CD4-positive, alpha-beta T cell treated with Interleukin-12 subunit alpha and Interleukin-12 subunit beta, for 1 hour (primary cell): ENCODE results near the gene ETHE1.

Experiments used
- DNase-seq: peaks from one replicate; pipeline ENCODE4 v3.0.0-alpha.2; 2020

ETHE1 gene, protein sequence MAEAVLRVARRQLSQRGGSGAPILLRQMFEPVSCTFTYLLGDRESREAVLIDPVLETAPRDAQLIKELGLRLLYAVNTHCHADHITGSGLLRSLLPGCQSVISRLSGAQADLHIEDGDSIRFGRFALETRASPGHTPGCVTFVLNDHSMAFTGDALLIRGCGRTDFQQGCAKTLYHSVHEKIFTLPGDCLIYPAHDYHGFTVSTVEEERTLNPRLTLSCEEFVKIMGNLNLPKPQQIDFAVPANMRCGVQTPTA

DNA sequence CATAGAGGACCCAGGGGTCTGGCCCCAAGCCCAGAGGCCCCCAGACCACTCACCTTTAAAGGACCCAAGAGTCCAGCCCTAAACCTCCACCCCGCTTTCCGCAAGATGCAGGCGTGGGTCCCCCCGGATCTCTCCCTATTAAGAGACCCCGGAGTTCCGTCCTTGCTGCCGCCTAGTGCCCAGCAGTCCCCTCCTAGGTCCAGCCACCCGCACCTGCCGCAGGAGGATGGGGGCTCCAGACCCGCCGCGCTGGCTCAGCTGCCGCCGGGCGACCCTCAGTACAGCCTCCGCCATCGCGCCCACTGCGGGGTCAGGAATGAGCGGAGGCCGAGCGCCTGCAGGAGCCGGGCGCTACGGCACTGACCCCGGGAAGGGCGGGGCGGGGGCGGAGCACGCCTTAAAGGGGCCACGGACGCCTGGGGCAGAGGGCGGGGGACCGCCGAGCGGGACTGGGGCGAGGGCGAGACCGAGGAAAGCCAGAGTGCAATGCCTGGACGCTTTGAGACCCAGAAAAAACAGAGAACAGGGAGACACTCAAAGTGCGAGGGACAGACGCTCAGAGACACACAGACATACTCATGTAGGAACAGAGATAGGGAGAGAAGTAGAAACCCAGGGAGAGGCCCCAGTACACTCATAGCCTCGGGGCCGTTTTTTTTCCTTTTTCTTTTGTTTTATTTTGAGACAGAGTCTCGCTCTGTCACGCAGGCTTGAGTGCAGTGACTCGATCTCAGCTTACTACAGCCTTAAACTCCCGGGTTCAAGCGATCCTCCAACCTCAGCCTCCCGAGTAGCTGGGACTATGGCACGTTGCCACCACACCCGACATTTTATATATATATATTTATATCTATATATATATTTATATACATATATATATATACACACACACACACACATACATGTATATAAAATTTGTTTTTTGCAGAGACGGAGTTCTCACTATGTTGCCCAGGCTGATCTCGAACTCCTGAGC is at the start of gene ETHE1:
Gene ETHE1 (minus strand): TSS at position 318 of the 976 bp plus-strand sequence. CDS start 24 bp downstream, at position 294.
- peak; percentile 70 for DNase-seq

DNA sequence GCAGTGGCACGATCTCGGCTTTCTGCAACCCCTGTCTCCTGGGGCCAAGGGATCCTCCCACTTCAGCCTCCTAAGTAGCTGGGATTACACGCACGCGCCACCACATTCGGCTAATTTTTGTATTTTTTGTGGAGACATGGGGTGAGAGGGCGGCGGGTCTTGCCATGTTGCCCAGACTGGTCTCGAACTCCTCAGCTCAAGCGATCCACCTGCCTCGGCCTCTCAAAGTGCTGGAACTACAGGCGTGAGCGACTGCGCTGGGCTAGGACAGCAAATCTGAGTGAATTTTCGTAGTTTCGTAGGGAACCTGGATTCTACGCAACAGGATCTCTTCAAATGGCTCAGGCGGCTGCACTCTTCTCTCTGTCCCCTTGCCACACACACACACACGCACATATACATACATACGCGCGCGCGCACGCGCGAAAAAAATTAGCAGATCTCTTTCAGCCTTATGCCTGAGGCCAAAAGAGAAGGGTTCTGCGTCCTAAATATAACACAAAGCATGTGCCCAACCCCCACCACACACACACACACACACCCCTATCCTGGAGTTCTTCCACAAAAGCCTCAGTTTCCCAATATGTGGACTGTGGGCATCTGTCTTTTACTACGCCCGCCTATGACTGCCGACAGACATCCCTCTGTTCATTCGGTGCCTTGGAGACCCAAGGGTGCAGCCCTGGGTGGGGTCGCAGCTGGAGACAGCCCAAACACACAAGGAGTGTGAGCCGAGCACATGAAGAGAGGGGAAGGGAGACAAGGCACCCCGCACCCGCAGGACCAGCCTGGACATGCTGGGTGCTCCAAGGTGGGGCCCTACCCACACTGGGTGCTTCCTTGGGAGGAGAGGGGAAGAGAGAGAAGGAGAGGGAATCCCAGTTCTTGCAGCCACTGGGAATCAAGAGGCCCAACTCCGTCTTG is 49.2 kb upstream of the ETHE1 start:
- DNase-seq = no peak

DNA sequence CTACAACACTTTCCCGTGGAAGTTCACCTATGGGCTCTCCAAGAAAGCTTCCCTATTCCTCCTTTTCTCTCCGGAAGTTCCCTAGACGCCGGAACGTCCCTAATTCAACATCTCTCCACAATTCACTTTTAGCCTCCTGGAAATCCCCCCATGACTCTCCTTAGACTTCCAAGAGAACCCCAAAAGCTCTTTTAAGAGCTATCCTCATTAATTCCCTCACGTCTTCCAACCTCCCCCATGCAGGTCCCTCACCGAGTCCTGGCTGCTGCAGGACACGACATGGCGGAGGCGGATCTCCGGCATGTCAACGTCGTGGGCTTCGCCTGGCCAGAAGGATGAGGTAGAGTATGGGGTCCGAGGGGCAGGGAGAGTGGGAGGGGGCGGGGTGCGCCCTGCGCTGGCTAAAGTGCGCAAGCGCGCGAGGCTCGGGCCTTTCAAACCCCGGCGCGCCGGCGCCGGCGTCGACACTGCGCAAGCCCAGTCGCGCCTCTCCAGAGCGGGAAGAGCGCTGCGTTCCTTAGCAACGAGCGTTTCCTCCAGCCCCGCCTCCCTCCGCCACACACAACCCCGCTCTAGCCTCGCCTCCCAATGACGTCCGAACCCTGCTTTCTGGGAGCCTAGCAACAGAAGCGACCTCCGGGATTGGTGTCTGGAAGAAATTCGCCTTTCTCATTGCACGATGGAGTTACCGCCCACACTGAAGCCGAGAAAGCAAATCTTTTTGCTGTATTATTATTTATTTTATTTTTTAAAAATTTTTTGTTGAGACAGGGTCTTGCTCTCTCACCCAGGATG is 48.4 kb upstream of the ETHE1 start, which contains the start of the genes PINLYP and XRCC1:
Gene PINLYP (plus strand): TSS at position 646 of the 795 bp plus-strand sequence. CDS start 1,391 bp downstream, outside the sequence.
Gene XRCC1 (minus strand): TSS at position 372 of the 795 bp plus-strand sequence. CDS start 69 bp downstream, at position 303.
- peak; percentile 98 for DNase-seq

DNA sequence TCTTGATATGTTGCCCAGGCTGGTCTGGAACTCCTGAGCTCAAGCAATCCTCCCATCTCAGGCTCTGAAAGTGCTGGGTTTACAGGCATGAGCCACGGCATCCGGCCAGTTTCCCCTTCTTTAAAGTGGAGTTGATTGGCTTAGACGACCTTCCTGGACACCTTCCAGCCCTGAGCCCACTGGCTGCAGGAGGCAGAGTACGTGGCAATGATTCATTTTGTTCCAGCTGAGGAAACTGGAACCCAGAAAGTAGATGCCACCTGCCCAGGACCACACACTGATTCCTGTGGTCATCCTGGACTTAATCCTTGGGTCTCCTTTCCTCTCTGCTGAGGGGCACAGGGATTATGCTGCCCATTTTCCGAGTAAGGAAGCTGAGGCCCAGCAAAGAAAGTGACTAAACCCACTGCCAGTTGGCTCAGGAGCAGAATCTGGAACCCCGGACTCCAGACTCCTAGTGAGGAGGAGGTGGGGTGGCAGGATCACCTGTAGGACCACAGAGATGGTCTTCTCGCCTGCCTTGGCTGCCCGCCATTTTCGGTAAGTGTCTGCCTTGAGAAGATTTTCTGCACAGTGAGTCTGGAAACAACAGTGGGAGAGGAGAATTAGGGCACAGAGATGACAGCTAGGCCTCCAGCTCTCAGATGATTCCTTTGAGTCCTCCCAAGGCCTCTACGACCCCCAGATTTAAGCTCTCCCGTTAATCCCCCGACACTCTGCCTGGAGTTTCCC is 47.6 kb upstream of the ETHE1 start:
- no peak for DNase-seq

DNA sequence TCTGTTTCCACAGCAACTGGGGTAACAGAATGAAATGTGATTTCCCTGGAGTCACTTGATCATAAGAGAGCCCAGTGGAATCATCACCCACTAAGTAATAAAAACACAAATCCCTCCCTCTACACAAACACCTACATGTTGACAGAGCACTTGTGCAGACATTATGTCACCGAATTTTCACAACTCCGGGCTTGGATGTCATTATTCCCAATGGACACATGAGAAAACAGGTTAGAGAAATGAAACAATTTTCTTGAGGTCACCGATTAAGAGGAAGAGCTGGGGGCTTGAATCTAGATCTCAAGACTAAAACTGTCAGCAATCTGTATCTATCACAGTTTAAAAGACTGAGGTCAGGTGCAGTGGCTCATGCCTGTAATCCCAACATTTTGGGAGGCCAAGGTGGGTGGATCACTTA is 45.2 kb upstream of the ETHE1 start:
- no peak for DNase-seq

DNA sequence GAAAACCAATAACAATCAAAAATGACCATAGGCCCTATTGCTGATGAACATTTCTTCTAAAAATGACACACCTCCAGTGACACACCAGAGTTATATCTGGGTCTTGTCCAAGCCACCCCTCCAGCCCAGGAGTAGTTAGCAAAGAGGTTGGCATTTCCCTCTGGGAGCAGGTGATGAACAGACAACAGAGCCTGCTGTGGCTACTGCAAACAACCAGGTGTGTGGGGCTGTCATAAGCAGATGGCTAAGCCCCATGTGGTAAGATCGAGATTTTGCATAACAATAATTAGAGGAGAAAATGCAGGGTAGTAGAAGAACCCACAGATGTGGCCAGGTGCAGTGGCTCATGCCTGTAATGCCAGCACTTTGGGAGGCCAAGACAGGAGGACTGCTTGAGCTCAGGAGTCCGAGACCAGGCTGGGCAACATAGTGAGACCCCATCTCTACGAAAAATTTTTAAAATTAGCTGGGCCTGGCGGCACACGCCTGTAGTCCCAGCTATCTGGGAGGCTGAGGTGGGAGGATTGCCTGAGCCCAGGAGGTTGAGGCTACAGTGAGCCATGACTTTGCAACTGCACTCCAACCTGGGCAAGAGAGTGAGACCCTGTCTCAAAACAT is 43.3 kb upstream of the ETHE1 start:
- no peak for DNase-seq

DNA sequence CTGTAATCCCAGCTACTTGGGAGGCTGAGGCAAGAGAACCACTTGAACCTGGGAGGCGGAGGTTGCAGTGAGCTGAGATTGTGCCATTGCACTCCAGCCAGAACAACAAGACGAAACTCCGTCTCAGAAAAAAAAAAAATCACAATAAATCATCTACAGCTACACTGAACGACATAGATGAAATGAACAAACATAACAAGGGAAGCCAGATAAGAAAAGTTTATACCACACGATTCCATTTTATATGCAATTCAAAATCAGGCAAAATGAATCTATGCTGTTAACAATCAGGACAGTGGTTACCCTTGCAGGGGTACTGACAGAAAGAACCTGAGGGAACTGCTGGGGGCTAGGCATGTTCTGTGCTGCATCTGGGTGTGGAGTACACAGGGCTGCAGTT is 42.7 kb upstream of the ETHE1 start:
- DNase-seq = no peak

DNA sequence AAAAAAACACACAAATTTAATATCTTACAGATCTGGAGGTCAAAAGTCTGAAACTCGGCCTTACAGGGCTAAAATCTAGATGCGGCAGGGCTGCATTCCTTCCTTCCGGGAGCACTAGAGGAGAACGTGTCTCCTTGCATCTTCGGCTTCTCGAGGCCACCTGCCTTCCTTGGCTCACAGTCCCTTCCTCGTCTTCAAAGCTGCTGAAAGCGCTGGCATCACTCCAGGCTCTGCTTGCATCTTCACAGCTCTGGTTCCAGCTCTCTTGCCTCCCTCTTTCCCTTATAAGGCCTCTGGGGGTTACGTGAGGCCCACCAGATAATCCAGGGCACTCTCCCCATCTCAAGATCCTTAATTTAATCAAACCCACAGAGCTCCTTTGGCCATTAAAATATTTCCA is 37.8 kb upstream of the ETHE1 start:
- no peak for DNase-seq

DNA sequence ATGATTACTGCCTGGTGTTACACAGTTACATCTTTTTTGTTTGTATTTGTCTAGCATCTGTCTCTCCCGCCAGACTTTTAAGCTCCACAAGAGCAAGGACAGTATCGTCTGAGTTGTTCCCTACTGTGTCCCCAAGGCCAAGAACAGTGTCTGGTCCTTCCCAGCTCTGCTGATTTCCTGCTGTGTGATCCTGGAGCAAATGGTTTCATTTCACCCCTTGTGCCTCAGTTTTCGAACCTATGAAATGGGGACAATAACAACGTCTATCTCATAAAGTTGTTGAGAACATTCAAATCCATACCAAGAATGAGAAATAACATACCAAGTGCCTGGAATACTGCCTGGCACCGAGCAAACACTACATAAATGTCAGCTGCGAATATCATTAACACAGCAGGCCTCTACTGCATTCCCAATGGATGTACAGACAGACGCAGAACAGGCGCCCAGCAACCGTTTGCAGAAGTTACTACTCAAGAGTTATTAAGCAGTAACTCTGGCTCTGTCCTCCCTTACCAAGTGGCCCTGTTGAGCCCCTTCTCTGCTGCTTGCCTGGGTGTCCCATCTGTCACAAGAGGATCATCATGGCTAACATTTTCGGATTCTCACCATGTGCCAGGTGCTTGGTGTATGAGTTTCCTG is 36.9 kb upstream of the ETHE1 start:
- no peak for DNase-seq

DNA sequence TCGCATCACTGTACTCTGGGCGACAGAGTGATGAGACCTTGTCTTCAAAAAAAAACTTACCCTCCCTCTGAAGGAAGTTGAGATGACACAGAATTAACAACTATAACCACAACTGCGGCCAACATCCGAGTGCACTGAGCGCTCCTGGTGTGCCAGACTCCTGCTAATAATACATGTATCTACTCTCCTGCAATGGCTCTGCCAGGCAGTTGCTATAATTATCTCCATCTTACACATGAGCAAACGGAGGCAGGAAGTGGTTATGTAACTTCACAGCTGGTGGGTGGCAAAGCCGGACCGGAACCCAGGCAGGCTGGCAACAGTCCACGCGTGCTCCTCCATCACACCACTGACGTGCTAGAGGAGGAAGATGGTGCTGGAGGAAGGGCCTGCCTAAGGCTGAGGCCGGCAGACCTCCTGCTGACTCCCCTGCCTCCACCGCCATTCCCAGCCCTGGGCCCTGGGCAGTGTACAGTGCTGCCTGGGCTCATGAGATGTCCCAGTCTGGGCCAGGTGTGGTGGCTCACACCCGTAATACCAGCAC is 35.8 kb upstream of the ETHE1 start:
- DNase-seq = peak; percentile 90

DNA sequence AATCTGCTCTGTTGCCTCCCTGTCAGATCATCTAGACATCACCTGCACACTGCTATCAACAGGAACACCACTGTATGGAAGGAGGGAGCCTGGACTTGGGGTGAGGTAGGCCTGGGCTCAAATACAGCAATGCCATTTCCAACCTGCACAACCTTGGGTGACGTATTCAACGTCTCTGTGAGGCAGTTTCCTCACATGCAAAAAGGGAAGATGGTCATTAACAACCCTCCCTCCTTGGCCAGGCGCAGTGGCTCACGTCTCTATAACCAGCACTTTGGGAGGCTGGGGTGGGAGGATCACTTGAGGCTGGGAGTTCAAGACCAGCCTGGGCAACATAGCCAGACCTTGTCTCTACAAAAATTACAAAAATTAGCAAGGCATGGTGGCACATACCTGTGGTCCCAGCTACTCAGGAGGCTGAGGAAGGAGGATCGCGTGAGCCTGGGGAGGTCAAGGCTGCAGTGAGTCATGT is 35.3 kb upstream of the ETHE1 start:
- DNase-seq = no peak

DNA sequence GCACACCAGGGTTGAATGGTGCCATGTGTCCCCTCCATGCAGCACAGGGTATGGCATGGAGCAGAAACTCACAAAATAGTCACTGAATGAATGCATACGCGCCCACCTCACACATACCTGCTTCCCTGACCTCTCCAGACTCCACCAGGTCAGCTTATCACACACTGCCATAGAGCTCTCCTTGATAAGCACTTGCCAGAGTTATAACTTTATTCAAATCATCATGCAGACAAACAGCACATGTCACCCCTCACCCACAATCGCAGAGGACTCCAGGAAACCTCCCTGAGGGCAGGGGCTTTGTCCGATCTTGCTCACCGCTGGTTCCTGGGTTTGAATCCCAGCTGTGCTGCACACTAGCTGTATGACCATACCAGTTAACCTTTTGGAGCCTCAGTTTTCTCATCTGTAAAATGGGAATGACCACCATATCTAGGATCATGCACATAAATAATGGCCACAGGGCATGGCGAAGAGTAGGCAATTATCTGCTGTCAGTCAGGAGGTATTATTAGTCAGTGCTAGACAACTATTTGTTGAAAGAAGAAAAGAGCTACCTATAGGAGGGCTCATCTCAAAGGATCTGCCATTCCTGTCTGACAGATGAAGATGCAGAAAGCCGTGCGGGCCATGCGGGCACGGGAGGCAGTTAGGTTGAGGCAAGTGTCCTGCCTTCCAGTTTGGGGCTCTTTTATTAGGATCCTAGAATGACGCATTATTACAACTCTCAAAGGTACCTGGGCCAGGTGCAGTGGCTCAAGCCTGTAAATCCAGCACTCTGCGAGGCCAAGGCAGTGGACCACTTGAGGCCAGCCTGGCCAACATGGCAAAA is 34.4 kb upstream of the ETHE1 start:
- DNase-seq = no peak

DNA sequence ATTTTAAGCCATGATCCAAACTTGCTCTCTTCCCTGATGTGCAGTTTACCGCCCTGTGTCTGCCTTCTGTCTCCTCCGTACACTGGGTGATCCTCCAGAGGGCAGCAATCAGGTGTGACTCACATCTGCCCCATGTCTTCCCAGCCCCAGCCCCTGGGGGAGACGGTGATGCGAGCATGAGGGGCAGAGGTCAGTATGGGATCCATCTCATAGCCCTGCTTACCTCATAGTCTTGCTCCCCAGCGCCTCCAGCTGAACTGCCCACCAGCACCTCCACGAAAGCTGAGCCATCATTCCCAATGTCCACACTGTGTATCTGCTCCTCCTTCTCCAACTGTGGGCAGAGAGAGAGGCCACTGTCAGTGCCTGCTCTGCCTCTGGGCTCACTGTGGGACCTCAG is 33.7 kb upstream of the ETHE1 start:
- no peak for DNase-seq

DNA sequence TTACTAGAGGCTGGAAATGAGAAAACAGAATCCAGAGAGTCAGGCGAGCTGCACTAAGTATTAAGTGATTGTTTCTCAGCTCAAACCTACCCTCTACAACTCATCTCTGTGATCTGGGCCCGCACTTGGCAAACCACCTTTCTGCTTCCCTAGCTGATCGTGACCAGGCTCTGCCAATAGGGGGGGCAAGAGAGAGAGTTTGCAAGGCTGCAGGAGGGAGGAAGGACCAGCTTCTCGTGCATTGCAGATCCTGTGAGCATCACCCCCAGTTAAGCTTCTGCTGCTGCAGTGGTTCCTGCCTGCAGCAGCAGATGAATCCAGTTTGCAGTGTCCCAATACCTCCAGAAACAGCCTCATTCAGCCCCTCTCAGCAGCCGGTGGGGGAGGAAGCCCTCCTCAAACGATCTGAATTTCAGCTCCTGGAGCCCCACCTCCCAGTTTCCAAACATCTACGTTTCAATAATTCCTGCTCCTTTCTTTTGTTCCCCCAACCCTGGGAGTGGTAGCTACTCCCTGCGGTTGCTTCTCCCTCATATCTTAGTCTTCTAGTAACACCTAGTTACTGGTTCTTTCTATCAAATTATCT is 28.3 kb upstream of the ETHE1 start:
- peak; percentile 89 for DNase-seq

DNA sequence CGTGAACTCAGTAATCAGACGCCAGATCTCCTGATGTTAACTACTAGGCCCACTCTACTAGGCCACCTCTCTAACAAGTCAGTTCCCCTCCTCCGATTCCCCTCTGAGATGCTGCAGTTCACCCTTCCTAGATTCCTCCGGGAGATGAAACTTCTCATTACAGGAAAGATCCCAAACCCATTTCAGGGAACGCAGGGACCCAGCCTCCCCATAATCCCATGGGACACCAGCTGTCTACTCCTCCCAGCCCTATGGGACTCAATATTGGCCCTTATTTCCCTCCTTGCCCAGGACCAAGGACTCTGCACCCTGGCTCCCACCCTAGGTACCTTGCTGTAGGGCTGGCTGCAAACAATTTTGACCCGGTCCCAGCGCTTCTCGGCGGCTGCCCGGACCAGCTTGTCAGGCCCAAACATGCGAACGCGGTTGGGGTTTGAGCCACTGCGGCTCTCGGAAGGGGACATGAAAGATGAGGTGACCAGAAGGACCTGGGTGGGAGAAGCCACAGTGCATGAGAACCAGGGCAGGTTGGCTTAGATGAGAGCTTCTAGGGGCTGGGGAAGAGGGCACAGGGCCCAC is 27.4 kb upstream of the ETHE1 start:
- DNase-seq = no peak

DNA sequence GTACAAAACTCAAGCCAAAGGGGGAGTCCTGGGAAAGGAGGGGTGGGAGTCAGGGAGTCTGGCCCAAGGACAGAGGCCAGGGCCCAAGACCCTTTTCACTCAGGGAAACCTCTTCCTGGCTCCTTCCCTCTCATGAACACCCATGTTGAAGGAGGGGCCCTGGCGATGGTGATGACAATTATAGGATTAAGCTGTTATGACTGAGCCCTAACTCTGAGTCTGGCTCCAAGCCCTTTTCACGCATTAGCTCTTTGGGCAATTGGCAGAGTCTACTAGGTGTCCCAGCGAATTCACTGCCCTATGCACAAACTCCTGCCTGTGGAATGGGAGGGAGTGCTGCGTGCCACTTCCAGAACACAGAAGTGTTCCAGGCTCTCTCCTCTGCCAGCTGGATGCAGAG is 26.7 kb upstream of the ETHE1 start:
- DNase-seq = no peak

DNA sequence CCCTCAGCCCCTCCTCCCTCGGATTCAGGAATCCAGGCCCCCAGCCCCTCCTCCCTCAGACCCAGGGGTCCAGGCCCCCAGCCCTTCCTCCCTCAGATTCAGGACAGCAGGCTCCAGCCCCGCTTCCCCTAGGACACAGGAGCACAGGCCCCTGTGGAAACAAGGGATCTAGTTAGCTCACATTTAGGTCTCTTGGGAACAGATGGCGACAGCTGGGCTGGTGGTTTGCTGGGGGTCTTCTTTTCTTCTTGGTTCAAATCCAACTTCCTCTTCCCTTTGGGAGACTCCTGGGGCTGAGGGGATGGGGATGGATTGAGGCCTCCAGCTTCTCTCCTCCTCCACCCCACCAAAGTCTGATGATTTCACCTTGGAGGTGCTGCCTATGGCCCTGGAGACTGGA is 25.6 kb upstream of the ETHE1 start:
- DNase-seq = no peak

DNA sequence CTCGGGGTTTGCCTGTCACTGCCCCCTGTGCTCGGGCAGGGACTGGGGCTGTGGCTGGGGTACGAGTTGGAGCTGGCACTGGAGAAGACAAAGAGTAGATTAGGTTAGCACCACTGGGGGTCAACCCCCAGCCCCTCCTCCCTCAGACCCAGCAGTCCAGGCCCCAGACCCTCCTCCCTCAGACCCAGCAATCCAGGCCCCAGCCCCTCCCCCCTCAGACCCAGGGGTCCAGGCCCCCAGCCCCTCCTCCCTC is 25.1 kb upstream of the ETHE1 start:
- no peak for DNase-seq
